K562 (cell line): ENCODE results near the gene KIRREL1. TPM values are rescaled to one million over a fixed set of nuclear protein-coding genes. Genes with fewer than 3 reads are reported as not detected.

Experiments used
- ATAC-seq: fragments of 200-7000 bp; cut with Tn5 transposase; 3 replicates; pipeline ENCODE4 v1.9.1; 2020; ENCODE audit warnings: moderate library complexity
- BruUV-seq: library from RNA; stranded (reverse); fragments of 400-500 nt; replicated peaks from 2 replicates; lab custom pipeline; 2021; lab: Mats Ljungman, UMichigan
- CTCF ChIA-PET: fragments of 300-600 bp; formaldehyde crosslinking; extraction: SDS; loops from one replicate; lab custom pipeline; 2021; ENCODE audit warnings: low intra/inter-chr PET ratio; lab: Yijun Ruan, JAX
- POLR2A ChIA-PET: fragments of 300-600, 350-650 bp; sonication (Branson Sonifier 250); formaldehyde crosslinking; extraction: SDS; loops from one replicate; lab custom pipeline; 2021; ENCODE audit warnings: antibody characterized with exemption, inconsistent platforms; lab: Yijun Ruan, JAX
- DNase-seq, 4 experiments: peaks; one replicate each; pipeline versions ENCODE4 v3.0.0 to v3.0.0-alpha.2; 2011 to 2018; ENCODE audit warnings: low spot score in 3 of 4, mixed read lengths in 3 of 4; ENCODE audit errors: extremely low read depth in 1 of 4
- FAIRE-seq: peaks from 2 replicates; lab custom pipeline; 2011; peaks lifted over from hg19 to GRCh38; lab: Jason Lieb, UNC
- H2AFZ ChIP-seq: 2 replicates; pipeline ENCODE4 v1.6.0; 2011; ENCODE audit warnings: low read depth, low read length, control low read depth, inconsistent platforms
- H3K27ac ChIP-seq: fragments of 200-600 bp; 3 replicates; pipeline ENCODE4 v1.8.0; 2011; ENCODE audit warnings: low read depth, mild to moderate bottlenecking, control low read depth, inconsistent platforms, low read length, moderate library complexity, mixed read lengths; ENCODE audit errors: extremely low read depth
- H3K27me3 ChIP-seq, 2 experiments: fragments of 300-600 bp in 1 of 2; 2 replicates in 1 of 2; 3 replicates in 1 of 2; pipeline versions ENCODE4 v1.6.0 to v1.8.0; 2011; ENCODE audit warnings: inconsistent platforms in 2 of 2, low read length in 2 of 2, mild to moderate bottlenecking in 1 of 2, mixed read lengths in 1 of 2, moderate library complexity in 1 of 2; ENCODE audit not compliant: control insufficient read depth in 2 of 2, insufficient read depth in 2 of 2
- H3K36me3 ChIP-seq: fragments of 300-600 bp; 3 replicates; pipeline ENCODE4 v1.8.0; 2011; ENCODE audit warnings: mild to moderate bottlenecking, low read length, inconsistent platforms; ENCODE audit not compliant: control insufficient read depth, insufficient read depth
- H3K4me1 ChIP-seq, 2 experiments: fragments of 200-600 bp in 1 of 2; replicated peaks in 1 of 2; 2 replicates in 1 of 2; 3 replicates in 1 of 2; pipeline versions ENCODE4 v1.5.1 to v1.8.0; 2011; ENCODE audit warnings: inconsistent platforms in 2 of 2, low read length in 2 of 2, mild to moderate bottlenecking in 1 of 2, mixed read lengths in 1 of 2, moderate library complexity in 1 of 2; ENCODE audit not compliant: control insufficient read depth in 2 of 2, insufficient read depth in 2 of 2
- H3K4me2 ChIP-seq: 2 replicates; pipeline ENCODE4 v1.6.1; 2011; ENCODE audit warnings: low read length, control low read depth, inconsistent platforms, mixed read lengths; ENCODE audit not compliant: insufficient read depth
- H3K4me3 ChIP-seq: fragments of 200-600 bp; sonication (generic), shearing (Covaris generic); 2 replicates; pipeline ENCODE4 v1.5.1; 2016; ENCODE audit warnings: control low read depth, inconsistent platforms
- H3K79me2 ChIP-seq: fragments of 200-600 bp; 3 replicates; pipeline ENCODE4 v1.8.0; 2011; ENCODE audit warnings: low read length, inconsistent platforms; ENCODE audit not compliant: control insufficient read depth, insufficient read depth
- H3K9ac ChIP-seq, 2 experiments: 2 replicates each; pipeline versions ENCODE4 v1.6.0 to v1.6.1; 2011; ENCODE audit warnings: low read depth in 2 of 2, low read length in 2 of 2, control low read depth in 1 of 2, inconsistent platforms in 1 of 2, mild to moderate bottlenecking in 1 of 2, mixed read lengths in 1 of 2; ENCODE audit not compliant: insufficient read depth in 1 of 2
- H3K9me1 ChIP-seq: one replicate; pipeline ENCODE4 v1.6.0; 2011; ENCODE audit warnings: inconsistent platforms, mild to moderate bottlenecking, low read length, moderate library complexity; ENCODE audit not compliant: control insufficient read depth, insufficient read depth
- H3K9me3 ChIP-seq: replicated peaks from 2 replicates; pipeline ENCODE4 v1.5.1; 2011; ENCODE audit warnings: low read depth, low read length, inconsistent platforms; ENCODE audit not compliant: control insufficient read depth, insufficient read depth
- H4K20me1 ChIP-seq: replicated peaks from 2 replicates; pipeline ENCODE4 v1.6.1; 2011; ENCODE audit warnings: low read length, inconsistent platforms, mixed read lengths; ENCODE audit not compliant: control insufficient read depth, insufficient read depth
- CBX5 ChIP-seq: IDR thresholded peaks from 2 replicates; pipeline ENCODE4 v1.6.1; 2014; ENCODE audit warnings: low read depth, borderline replicate concordance
- HCFC1 ChIP-seq: IDR thresholded peaks from 2 replicates; pipeline ENCODE4 v1.6.1; 2012; ENCODE audit warnings: low read depth, low read length, improper control_type of control experiment
- HSF4 ChIP-seq: fragments of 250-450 bp; sonication (Bioruptor Pico); IDR thresholded peaks from 2 replicates; pipeline ENCODE4 v2.1.2; 2022; ENCODE audit warnings: mild to moderate bottlenecking, moderate library complexity, borderline replicate concordance
- NFE2L1 ChIP-seq: fragments of 450-650 bp; IDR thresholded peaks from 2 replicates; pipeline ENCODE4 v1.6.1; 2016; ENCODE audit warnings: missing genetic modification characterization, low read depth, mild to moderate bottlenecking, missing compliant biosample characterization, moderate library complexity, borderline replicate concordance
- NFIX ChIP-seq: fragments of 250-450 bp; sonication (Bioruptor Pico); IDR thresholded peaks from 2 replicates; pipeline ENCODE4 v1.4.0; 2020; ENCODE audit warnings: low read depth, mild to moderate bottlenecking, moderate library complexity
- RBM34 ChIP-seq: fragments of 200-400 bp; formaldehyde crosslinking; IDR thresholded peaks from 2 replicates; pipeline ENCODE4 v1.6.1; 2018; ENCODE audit warnings: low read length, borderline replicate concordance; ENCODE audit not compliant: insufficient read depth
- RNF2 ChIP-seq: sonication (generic); IDR thresholded peaks from 2 replicates; pipeline ENCODE4 v1.6.1; 2016
- SMAD4 ChIP-seq: fragments of 250-450 bp; sonication (Bioruptor Pico); conservative IDR thresholded peaks from 2 replicates; pipeline ENCODE4 v1.8.0; 2021; ENCODE audit warnings: inconsistent platforms, mild to moderate bottlenecking, moderate library complexity
- TBL1XR1 ChIP-seq, 2 experiments: IDR thresholded peaks; 2 replicates each; pipeline ENCODE4 v1.6.1; 2012; ENCODE audit warnings: improper control_type of control experiment in 2 of 2, low read length in 2 of 2, mild to moderate bottlenecking in 1 of 2
- ZBED1 ChIP-seq: IDR thresholded peaks from 2 replicates; pipeline ENCODE4 v1.6.1; 2014
- ZFP1 ChIP-seq: fragments of 450-650 bp; formaldehyde crosslinking; IDR thresholded peaks from 2 replicates; pipeline ENCODE4 v1.4.0; 2020; ENCODE audit warnings: mild to moderate bottlenecking, mixed read lengths
- ZNF212 ChIP-seq: fragments of 450-650 bp; formaldehyde crosslinking; IDR thresholded peaks from 2 replicates; pipeline ENCODE4 v1.4.0; 2020; ENCODE audit warnings: mild to moderate bottlenecking
- ZNF347 ChIP-seq: fragments of 450-650 bp; formaldehyde crosslinking; IDR thresholded peaks from 2 replicates; pipeline ENCODE4 v1.4.0; 2020; ENCODE audit warnings: low read depth, mild to moderate bottlenecking, moderate library complexity
- in situ Hi-C: fragments of 300-500 bp; cut with MboI; formaldehyde crosslinking; loops from 4 replicates; pipeline ENCODE4 v1.15.0; 2018; ENCODE audit warnings: inconsistent platforms, mixed read lengths
- intact Hi-C: fragments of 100-400 bp; cut with micrococcal nuclease; formaldehyde crosslinking; loops from 2 replicates; pipeline ENCODE4 v1.14.2; 2022
- polyA plus RNA-seq, 8 experiments: library from polyadenylated mRNA; depleted of rRNA in 4 of 8; stranded (reverse) in 5 of 8; unstranded in 3 of 8; fragments of >200 nt; fragmentation: Nextera tagmentation in 2 of 8; fragmentation: Illumina TruSeq in 1 of 8; extraction: Ambion mirVana in 2 of 8; extraction: Trizol in 1 of 8; gene quantifications; 2 replicates each; pipeline versions ENCODE4 v1.2.1 to v1.2.3, GENCODE V29; 2011 to 2014; ENCODE audit warnings: inconsistent platforms in 1 of 8, missing spikeins in 1 of 8
- total RNA-seq, 7 experiments: library from RNA; depleted of rRNA in 6 of 7; stranded (reverse); fragments of >200 nt in 6 of 7; fragmentation: Illumina TruSeq in 2 of 7; extraction: Trizol in 2 of 7; gene quantifications; 2 replicates each; pipeline versions ENCODE4 v1.2.1 to v1.2.3, GENCODE V29; 2011 to 2021; ENCODE audit warnings: low replicate concordance in 1 of 7
- TF ChIP-seq, protein P1 (sequence below): fragments of 250-450 bp; sonication (Bioruptor Pico); IDR thresholded peaks from 2 replicates; pipeline ENCODE4 v1.5.0; 2020; ENCODE audit warnings: mild to moderate bottlenecking
- TF ChIP-seq, protein P2 (sequence below): fragments of 200-400 bp; formaldehyde crosslinking; IDR thresholded peaks from 2 replicates; pipeline ENCODE4 v1.6.1; 2017; ENCODE audit warnings: mild to moderate bottlenecking, low read depth, low read length, moderate library complexity
- TF ChIP-seq, protein P3 (sequence below), 2 experiments: fragments of 450-650 bp; IDR thresholded peaks; 2 replicates each; pipeline ENCODE4 v1.6.1; 2016

The KIRREL1 gene
- total and polyA plus RNA-seq, 9 of the 15 experiments (the other 6 are each of a cell fraction or from before 2014, with no cell fraction given): under 0.01 to 0.22 (median 0.03) TPM; not detected in 3

DNA sequence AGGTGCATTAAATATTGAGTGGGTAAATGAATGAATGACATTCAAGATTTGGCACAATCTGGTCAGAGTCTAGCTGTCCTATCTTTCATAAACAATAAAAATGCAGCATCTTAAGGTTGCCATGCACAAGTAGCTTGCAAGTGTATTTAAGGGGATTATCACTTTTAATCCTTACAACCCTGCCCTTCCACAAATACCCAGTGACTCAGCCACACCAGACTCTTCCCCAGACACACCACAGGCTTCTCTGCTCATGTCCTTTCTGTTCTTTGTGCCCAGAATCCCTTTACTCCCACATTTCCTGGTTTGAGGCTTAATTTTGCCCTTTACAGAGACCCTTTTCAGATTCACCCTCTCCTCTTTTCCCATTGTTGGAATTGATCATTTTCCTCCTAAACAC, 59.8 kb downstream of the KIRREL1 start:
- FAIRE-seq (peak; percentile 6), ATAC-seq (no peak)
- Histone ChIP-seq H3K4me3 (no peak overlapping the region), H3K36me3 (no peaks in the 10 kb centered on the region), H3K27ac (no peak overlapping the region), H3K27me3 (peaks cover 0 to 9% of the 10 kb centered on the region in 2 experiments; a peak in 2 of 5 replicates), H3K9me1 (no peaks in the 10 kb centered on the region), H3K4me1 (no peaks in the 10 kb centered on the region), H3K9me3 (no peaks in the 10 kb centered on the region), H4K20me1 (no peaks in the 10 kb centered on the region)
- in situ Hi-C loops: no loop called here
- POLR2A ChIA-PET: no interaction called here
- no peak for TF ChIP-seq HCFC1
- TF ChIP-seq NFE2L1 (tag): no peak
- TF ChIP-seq RNF2: no peak
- no peak for TF ChIP-seq CBX5
- TF ChIP-seq, protein P1, sequence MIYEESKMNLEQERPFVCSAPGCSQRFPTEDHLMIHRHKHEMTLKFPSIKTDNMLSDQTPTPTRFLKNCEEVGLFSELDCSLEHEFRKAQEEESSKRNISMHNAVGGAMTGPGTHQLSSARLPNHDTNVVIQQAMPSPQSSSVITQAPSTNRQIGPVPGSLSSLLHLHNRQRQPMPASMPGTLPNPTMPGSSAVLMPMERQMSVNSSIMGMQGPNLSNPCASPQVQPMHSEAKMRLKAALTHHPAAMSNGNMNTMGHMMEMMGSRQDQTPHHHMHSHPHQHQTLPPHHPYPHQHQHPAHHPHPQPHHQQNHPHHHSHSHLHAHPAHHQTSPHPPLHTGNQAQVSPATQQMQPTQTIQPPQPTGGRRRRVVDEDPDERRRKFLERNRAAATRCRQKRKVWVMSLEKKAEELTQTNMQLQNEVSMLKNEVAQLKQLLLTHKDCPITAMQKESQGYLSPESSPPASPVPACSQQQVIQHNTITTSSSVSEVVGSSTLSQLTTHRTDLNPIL (CRISPR knock-in tag): no peak
- TF ChIP-seq, protein P2, sequence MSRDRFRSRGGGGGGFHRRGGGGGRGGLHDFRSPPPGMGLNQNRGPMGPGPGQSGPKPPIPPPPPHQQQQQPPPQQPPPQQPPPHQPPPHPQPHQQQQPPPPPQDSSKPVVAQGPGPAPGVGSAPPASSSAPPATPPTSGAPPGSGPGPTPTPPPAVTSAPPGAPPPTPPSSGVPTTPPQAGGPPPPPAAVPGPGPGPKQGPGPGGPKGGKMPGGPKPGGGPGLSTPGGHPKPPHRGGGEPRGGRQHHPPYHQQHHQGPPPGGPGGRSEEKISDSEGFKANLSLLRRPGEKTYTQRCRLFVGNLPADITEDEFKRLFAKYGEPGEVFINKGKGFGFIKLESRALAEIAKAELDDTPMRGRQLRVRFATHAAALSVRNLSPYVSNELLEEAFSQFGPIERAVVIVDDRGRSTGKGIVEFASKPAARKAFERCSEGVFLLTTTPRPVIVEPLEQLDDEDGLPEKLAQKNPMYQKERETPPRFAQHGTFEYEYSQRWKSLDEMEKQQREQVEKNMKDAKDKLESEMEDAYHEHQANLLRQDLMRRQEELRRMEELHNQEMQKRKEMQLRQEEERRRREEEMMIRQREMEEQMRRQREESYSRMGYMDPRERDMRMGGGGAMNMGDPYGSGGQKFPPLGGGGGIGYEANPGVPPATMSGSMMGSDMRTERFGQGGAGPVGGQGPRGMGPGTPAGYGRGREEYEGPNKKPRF: no peak
- no peak for TF ChIP-seq ZBED1
- TF ChIP-seq, protein P3, sequence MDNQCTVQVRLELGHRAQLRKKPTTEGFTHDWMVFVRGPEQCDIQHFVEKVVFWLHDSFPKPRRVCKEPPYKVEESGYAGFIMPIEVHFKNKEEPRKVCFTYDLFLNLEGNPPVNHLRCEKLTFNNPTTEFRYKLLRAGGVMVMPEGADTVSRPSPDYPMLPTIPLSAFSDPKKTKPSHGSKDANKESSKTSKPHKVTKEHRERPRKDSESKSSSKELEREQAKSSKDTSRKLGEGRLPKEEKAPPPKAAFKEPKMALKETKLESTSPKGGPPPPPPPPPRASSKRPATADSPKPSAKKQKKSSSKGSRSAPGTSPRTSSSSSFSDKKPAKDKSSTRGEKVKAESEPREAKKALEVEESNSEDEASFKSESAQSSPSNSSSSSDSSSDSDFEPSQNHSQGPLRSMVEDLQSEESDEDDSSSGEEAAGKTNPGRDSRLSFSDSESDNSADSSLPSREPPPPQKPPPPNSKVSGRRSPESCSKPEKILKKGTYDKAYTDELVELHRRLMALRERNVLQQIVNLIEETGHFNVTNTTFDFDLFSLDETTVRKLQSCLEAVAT (IDR thresholded peaks at IDR 0.05): no peak
- TF ChIP-seq NFIX: no peak
- TF ChIP-seq ZFP1 (CRISPR knock-in tag): no peak
- no peak for TF ChIP-seq RBM34
- TF ChIP-seq SMAD4: no peak
- no peak for TF ChIP-seq TBL1XR1 (IDR thresholded peaks at IDR 0.05; ENCODE audit: low read length in 2 of 2)
- no peak for TF ChIP-seq HSF4 (CRISPR knock-in tag)
- TF ChIP-seq ZNF212 (CRISPR knock-in tag): no peak
- no peak for TF ChIP-seq ZNF347 (CRISPR knock-in tag)
- TF ChIP-seq, all 486 proteins: peak for 0
- Histone ChIP-seq H3K9ac (no peak overlapping the region), H2AFZ (no peak overlapping the region), H3K4me2 (no peak overlapping the region), H3K79me2 (no peaks in the 10 kb centered on the region)
- CTCF ChIA-PET: no interaction called here
- DNase-seq: no peak
- intact Hi-C loops: no loop called here
- no TSS peak for BruUV-seq
